Memory B cell (primary cell): Measurements from ENCODE around the gene UNC80.

Experiments used
- ATAC-seq: fragments of 150-1000 bp; cut with Tn5 transposase; 2 replicates; pipeline ENCODE4 v1.10.0; 2021; ENCODE audit warnings: low read depth, mild to moderate bottlenecking, moderate library complexity
- DNase-seq, 2 donors: peaks; one replicate each; pipeline ENCODE4 v3.0.0; 2022; ENCODE audit warnings: low spot score in 2 of 2
- H3K27ac Mint-ChIP-seq: one replicate; pipeline ENCODE4 v1.8.0; 2022; ENCODE audit warnings: mild to moderate bottlenecking, moderate library complexity, mixed read lengths
- H3K27me3 Mint-ChIP-seq: one replicate; pipeline ENCODE4 v1.8.0; 2022; ENCODE audit warnings: mixed read lengths
- H3K36me3 Mint-ChIP-seq: one replicate; pipeline ENCODE4 v1.8.0; 2022; ENCODE audit warnings: mild to moderate bottlenecking, mixed read lengths
- H3K4me1 Mint-ChIP-seq: one replicate; pipeline ENCODE4 v1.8.0; 2022; ENCODE audit warnings: mixed read lengths
- H3K4me3 Mint-ChIP-seq: one replicate; pipeline ENCODE4 v1.8.0; 2022; ENCODE audit warnings: mild to moderate bottlenecking, moderate library complexity, mixed read lengths
- H3K9me3 Mint-ChIP-seq: one replicate; pipeline ENCODE4 v1.8.0; 2022; ENCODE audit warnings: mixed read lengths

UNC80 gene

DNA sequence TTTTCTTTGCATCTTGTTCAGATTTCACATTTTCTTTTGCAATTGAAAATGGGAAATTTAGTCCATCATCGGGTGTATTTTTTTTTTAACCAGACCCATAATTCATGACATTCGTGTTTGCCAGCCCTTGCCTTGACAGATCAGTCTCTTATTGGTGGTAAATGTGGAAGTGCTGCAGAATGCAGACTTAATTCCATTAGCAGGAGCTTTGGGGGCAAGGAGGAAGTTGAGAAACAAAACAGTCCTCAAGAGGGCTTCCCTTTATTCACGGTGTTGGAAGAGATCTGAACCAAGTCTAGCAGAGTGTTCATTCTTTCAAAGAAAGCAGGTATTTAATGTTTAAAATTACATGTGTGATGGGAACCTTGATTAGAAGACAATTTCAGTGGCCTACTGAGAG, 214.2 kb downstream of the UNC80 start:
- no peak for ATAC-seq
- peaks cover 3% of the 10 kb centered on the region for H3K27me3 Mint-ChIP-seq
- no peaks in the 10 kb centered on the region for H3K36me3 Mint-ChIP-seq
- peaks cover 2% of the 10 kb centered on the region for H3K4me1 Mint-ChIP-seq
- no peaks in the 10 kb centered on the region for H3K9me3 Mint-ChIP-seq
- DNase-seq, result no peak
- H3K27ac Mint-ChIP-seq, result no peak overlapping the region
- H3K4me3 Mint-ChIP-seq, result no peak overlapping the region

DNA sequence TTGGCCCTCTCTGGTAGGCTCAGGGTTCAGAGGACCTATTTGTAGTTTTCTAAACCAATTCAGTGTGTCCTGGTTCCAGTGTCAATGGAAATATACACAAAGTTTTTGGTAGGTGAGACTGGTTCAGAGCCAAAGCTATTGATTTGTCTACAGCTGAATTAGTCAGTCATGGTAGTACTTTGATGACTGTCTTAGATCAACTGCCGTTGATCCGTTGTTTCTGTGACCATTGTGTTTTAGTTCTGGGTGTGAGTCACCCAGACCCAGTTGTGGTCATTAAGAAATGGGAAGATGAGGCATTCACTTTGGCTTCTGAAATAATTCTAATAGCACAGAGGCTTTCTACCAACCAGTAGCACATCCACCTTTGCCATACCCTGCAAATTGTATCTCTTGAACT, 214.8 kb downstream of the UNC80 start:
- no peaks in the 10 kb centered on the region for H3K36me3 Mint-ChIP-seq
- DNase-seq (no peak), ATAC-seq (no peak)
- no peaks in the 10 kb centered on the region for H3K9me3 Mint-ChIP-seq
- H3K4me1 Mint-ChIP-seq, result peaks cover 2% of the 10 kb centered on the region
- H3K27ac Mint-ChIP-seq, result no peak overlapping the region
- H3K27me3 Mint-ChIP-seq, result peaks cover 3% of the 10 kb centered on the region
- no peak overlapping the region for H3K4me3 Mint-ChIP-seq

DNA sequence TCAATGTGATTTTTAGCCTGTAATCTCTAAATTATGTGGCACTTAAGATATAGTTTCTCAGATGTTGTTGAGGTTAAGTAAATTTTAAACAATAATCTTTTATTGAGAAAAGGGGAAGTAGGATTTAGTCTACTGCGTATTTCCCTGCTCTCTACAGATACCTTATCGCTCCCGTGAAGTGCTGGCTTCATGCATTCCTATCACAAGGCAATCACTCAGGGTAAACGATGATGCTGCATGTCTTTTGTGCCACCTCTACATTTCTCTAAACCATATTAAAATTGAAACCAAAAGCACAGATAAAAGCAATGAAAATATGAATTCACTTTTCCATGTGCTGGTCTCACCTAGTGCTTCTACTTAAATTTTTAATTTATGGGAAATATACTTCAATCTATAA, 216.4 kb downstream of the UNC80 start:
- ATAC-seq, result peak; percentile 64
- Mint-ChIP-seq H3K27ac (no peak overlapping the region), H3K4me1 (peaks cover 2% of the 10 kb centered on the region), H3K36me3 (no peaks in the 10 kb centered on the region), H3K27me3 (peaks cover 3% of the 10 kb centered on the region), H3K4me3 (peak overlapping the region; percentile 5), H3K9me3 (no peaks in the 10 kb centered on the region)
- no peak for DNase-seq

DNA sequence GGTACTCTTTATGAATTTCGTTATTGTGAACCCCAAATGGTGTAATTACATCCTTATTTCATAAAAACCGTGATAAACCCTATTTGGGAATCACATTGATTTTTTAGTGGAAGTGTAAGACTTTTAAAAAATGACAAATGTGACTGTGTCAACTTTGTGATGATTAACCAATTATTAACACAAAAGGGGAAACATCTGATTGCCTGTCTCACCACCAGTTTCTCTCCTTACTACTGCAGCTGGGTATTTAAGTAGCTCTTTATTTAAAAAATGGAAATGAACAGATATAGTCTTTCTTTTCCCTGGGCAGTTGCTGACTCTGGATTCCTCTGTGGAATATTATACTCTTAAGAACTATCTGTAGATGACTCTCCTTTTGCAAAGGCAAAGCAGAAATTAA, 219.2 kb downstream of the UNC80 start:
- Mint-ChIP-seq H3K9me3 (no peaks in the 10 kb centered on the region), H3K4me3 (no peak overlapping the region), H3K36me3 (no peaks in the 10 kb centered on the region), H3K27ac (no peak overlapping the region), H3K4me1 (peaks cover under 1% of the 10 kb centered on the region), H3K27me3 (peaks cover 3% of the 10 kb centered on the region)
- DNase-seq, result no peak
- no peak for ATAC-seq

DNA sequence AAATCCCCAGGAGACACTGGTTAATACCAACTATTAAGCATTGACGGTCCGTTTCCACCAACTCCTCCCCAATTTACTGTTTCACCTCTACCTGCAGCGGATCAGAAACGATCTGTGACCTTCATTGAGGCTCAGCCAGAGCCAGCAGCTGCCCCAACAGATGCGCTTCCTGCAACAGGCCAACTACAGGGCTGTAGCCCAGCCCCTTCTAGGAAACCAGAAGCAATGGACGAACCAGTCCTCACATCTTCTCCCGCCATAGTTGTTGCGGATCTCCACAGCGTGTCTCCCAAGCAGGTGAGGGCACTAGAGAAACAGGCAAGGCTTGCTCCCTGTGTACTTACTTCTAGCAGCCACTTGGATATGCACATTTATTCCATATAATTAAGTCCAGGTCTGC, 222.3 kb downstream of the UNC80 start:
- Mint-ChIP-seq H3K4me3 (no peak overlapping the region), H3K36me3 (no peaks in the 10 kb centered on the region), H3K4me1 (no peaks in the 10 kb centered on the region), H3K9me3 (no peaks in the 10 kb centered on the region), H3K27me3 (peaks cover 3% of the 10 kb centered on the region), H3K27ac (no peak overlapping the region)
- DNase-seq (no peak), ATAC-seq (no peak)

DNA sequence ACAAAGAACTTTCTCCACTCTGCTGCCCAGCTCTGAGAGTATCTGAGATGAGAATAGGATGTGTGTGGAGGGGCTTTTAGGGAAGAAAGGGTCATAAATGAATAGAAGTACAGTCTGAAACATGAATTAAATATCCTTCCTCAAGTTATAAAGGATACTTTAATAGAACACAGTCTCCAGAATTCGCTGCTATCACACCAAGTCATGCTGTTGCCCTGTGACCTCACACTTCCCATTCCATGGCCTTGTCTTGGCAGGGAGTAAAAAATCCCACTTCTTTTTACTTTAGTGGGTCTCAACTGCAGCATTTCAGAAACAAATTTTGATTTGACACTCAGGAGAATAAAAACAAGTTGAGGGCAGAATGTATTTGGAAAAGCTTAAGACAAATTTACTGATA, 227.0 kb downstream of the UNC80 start:
- Mint-ChIP-seq H3K4me1 (peaks cover 11% of the 10 kb centered on the region), H3K27ac (no peak overlapping the region), H3K27me3 (peaks cover 3% of the 10 kb centered on the region), H3K4me3 (no peak overlapping the region), H3K9me3 (no peaks in the 10 kb centered on the region), H3K36me3 (no peaks in the 10 kb centered on the region)
- DNase-seq, result no peak
- no peak for ATAC-seq

DNA sequence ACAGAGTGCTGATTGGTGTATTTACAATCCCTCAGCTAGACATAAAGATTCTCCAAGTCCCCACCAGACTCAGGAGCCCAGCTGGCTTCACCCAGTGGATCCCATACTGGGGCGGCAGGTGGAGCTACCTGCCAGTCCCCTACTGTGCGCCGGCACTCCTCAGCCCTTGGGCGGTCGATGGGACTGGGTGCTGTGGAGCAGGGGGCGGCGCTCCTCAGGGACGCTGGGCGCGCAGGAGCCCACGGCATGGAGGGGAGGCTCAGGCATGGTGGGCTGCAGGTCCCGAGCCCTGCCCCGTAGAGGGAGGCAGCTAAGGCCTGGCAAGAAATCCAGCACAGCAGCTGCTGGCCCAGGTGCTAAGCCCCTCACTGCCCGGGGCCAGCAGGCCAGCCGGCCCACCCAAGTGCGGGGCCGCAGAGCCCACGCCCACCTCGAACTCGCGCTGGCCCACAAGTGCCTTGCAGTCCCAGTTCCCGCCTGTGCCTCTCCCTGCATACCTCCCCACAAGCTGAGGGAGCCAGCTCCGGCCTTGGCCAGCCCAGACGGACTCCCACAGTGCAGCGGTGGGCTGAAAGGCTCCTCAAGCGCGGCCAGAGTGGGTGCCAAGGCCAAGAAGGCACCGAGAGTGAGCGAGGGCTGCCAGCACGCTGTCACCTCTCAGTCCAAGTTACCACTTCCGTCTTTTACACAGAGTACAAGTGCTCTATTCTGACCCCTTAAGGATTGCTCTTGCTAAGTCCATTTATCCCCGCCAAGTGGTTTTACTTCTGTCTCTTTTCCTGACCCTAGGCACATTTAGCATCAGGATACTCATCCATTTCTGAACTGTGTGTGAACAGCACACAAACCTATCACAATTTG, 229.1 kb downstream of the UNC80 start:
- DNase-seq (no peak), ATAC-seq (no peak)
- H3K27me3 Mint-ChIP-seq, result no peaks in the 10 kb centered on the region
- H3K4me3 Mint-ChIP-seq, result no peak overlapping the region
- H3K9me3 Mint-ChIP-seq, result no peaks in the 10 kb centered on the region
- peaks cover 23% of the 10 kb centered on the region for H3K4me1 Mint-ChIP-seq
- H3K36me3 Mint-ChIP-seq, result no peaks in the 10 kb centered on the region
- no peak overlapping the region for H3K27ac Mint-ChIP-seq

DNA sequence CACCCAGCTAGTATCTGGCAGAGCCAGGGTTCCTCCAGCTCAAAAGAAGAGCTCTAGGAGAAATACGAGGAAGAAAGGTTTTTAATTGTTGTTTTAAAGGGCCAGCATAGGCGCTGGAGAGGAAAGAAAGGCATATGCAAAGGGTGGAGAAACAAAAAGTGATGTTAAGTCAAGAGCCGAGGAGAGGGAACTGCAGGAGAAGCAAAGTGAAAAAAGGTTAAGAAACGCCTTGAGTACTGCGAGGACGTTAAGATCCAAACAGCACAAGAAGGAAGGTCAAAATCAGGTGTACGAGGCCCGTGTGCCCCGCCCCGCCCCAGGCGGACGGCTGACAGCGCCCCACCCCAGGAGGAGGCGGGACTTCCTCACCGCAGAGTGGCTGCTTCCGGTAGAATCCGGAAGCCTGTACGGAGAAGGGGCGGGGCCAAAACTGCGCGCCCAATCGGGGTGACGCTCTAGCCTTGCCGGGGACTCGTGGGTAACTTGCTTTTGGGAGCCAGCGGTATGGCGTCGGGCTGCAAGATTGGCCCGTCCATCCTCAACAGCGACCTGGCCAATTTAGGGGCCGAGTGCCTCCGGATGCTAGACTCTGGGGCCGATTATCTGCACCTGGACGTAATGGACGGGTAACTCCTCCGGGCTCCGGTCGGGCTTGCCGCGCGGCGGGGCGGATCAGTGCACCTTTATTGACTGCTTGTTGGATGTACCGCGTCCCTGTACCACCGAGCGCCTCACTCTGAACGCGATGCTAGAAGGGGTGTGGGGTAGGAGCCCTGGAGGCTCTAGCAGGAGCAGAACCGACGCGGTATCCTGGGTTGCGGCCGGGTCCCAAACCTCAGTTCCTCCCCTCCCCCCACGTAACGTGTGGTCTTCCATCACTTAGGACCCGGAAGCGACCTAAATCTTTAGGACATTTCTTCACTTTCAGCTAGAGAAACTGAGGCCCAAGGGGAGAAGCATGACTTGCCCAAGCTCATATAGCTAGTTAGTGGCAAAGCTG, 230.8 kb downstream of the UNC80 start, which contains the start of gene RPE:
Gene RPE, plus strand, starts transcription at position 481 of the 1,000 bp plus-strand sequence. Its CDS starts 24 bp downstream, at position 505.
- H3K27ac Mint-ChIP-seq, result peak within 1 kb of the TSS; percentile 96
- H3K4me1 Mint-ChIP-seq, result peaks cover 30% of the 10 kb centered on the region
- peak; percentile 94 to 97 for DNase-seq
- H3K36me3 Mint-ChIP-seq, result peaks cover 1% of the 10 kb centered on the region
- peak within 1 kb of the TSS; percentile 84 for H3K4me3 Mint-ChIP-seq
- H3K9me3 Mint-ChIP-seq, result no peaks in the 10 kb centered on the region
- peak; percentile 98 for ATAC-seq
- H3K27me3 Mint-ChIP-seq, result no peaks in the 10 kb centered on the region

DNA sequence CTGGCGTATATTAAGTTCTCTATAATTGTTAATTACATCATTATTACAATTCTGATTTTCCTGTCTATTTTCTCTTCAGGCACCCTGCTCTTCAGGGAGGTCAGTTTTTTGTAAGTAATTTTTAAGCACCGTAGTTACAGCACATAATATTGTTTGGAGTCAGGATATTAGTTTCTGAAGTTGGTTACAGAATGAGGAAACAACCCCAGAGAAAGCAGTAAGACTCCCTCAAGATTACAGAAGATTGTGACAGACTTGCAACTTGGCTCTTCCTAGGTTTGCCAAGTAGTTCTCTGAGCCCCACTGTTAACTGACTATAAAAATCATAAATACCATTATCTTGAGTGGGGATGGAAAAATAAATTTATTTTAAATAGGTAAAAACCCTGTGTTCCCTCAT, 231.7 kb downstream of the UNC80 start:
- H3K27me3 Mint-ChIP-seq, result no peaks in the 10 kb centered on the region
- ATAC-seq (no peak), DNase-seq (no peak)
- H3K27ac Mint-ChIP-seq, result peak overlapping the region; percentile 96
- H3K9me3 Mint-ChIP-seq, result no peaks in the 10 kb centered on the region
- H3K4me3 Mint-ChIP-seq, result peak overlapping the region; percentile 84
- H3K36me3 Mint-ChIP-seq, result peaks cover 3% of the 10 kb centered on the region
- H3K4me1 Mint-ChIP-seq, result peaks cover 37% of the 10 kb centered on the region

DNA sequence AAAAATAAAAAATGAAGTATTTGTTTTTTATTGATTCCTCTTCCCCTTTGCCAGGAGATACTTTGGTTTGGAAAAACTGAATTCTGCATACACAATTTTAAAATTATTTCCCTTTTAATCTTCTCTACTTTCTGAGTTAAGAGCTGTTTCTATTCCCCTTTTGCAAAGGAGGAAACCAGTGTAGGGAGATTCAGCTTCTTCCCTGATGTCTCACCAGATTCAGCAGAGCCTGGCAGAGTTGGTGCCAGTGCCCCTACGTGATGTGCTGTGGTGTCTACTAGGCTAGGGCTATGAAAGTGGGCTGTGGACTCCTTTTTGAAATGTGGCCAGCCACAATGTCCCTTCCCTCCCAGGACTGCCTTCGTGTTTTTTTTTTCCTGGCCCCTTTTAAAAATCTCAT, 233.2 kb downstream of the UNC80 start:
- peak overlapping the region; percentile 19 for H3K4me3 Mint-ChIP-seq
- peaks cover 38% of the 10 kb centered on the region for H3K4me1 Mint-ChIP-seq
- H3K27ac Mint-ChIP-seq, result peak overlapping the region; percentile 53
- no peaks in the 10 kb centered on the region for H3K27me3 Mint-ChIP-seq
- H3K36me3 Mint-ChIP-seq, result peaks cover 4% of the 10 kb centered on the region
- no peak for DNase-seq
- ATAC-seq, result no peak
- no peaks in the 10 kb centered on the region for H3K9me3 Mint-ChIP-seq

DNA sequence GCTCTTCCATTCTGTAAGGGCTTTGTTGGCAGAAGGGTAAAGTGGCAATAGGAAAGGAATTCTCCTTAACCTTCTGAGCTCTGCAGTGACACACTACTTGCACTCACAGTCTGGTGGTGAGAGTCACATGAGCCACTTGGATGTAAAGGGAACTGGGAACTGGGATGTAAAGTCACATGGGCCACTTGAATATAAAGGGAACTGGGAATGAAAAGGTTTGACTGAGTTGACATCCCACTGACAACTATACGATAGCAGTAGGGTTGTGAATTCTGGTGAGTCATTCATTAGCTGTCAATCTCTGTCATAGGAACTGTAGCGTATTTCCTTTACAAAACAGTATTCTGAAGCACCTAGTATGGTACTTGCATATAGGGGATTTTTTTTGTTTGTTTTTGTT, 236.3 kb downstream of the UNC80 start:
- Mint-ChIP-seq H3K9me3 (no peaks in the 10 kb centered on the region), H3K4me1 (peaks cover 35% of the 10 kb centered on the region), H3K4me3 (no peak overlapping the region), H3K27ac (no peak overlapping the region), H3K27me3 (no peaks in the 10 kb centered on the region), H3K36me3 (peaks cover 14% of the 10 kb centered on the region)
- DNase-seq (no peak), ATAC-seq (no peak)

DNA sequence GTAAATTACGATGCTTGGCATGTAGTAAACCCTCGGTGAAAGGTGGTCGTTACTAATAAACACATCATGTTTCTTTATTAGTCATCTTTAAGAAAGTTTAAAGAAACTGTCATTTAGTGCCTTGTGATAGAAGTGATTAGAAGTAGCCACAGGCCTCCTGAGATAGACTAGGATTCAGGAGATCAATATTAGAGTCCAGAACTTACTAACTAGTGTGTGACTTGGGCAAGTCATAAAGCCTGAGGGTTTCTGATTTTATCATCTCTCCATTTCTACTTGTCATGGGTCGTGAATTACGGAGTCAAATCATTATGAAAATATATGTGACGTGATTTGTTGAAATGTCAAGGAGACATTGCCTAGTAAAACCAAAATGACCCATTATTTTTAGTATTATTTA, 237.5 kb downstream of the UNC80 start:
- peaks cover 33% of the 10 kb centered on the region for H3K4me1 Mint-ChIP-seq
- H3K36me3 Mint-ChIP-seq, result peaks cover 18% of the 10 kb centered on the region
- no peak overlapping the region for H3K27ac Mint-ChIP-seq
- H3K27me3 Mint-ChIP-seq, result no peaks in the 10 kb centered on the region
- ATAC-seq, result no peak
- H3K4me3 Mint-ChIP-seq, result no peak overlapping the region
- no peak for DNase-seq
- no peaks in the 10 kb centered on the region for H3K9me3 Mint-ChIP-seq

DNA sequence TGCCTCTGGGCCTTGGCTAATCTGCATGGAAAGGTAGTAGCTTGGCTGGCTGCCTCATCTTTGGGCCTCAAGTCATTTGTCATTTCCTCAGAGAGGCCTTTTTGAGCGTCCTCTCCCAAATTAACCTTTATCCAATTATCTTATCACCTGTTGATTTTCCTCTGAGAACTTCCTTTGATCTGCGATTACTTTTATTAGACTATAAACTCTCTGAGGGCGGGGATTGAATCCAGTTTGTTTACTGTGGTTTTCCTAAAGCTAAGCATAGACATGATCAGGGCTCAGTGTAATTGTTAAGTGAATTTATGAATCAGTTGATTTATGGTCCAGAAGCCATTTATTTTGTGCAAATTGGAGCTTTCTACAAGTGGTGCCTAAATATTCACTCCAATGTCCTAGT, 238.3 kb downstream of the UNC80 start:
- Mint-ChIP-seq H3K27ac (no peak overlapping the region), H3K4me3 (no peak overlapping the region)

DNA sequence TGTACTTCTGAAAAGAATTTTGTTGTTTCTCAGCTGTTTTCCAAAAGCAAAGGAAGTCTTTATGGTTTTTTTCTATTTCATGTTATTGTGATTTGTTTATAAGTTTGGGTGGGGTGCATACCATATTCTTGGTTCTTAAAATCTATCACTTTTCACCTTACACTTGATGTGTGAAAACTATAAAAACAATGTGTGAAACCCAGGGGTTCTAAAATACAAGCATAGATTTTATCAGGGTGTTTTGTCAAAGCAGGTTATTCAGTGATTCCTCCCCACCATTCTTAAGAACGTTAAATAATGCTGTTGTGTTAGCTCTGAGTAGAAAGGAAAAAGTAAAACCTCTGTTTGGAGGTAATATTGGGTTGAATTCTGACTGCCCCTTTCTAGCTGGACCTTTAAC, 248.5 kb downstream of the UNC80 start:
- ATAC-seq (no peak), DNase-seq (no peak)
- peaks cover 30% of the 10 kb centered on the region for H3K36me3 Mint-ChIP-seq
- no peak overlapping the region for H3K27ac Mint-ChIP-seq
- no peaks in the 10 kb centered on the region for H3K27me3 Mint-ChIP-seq
- no peak overlapping the region for H3K4me3 Mint-ChIP-seq
- no peaks in the 10 kb centered on the region for H3K9me3 Mint-ChIP-seq
- H3K4me1 Mint-ChIP-seq, result no peaks in the 10 kb centered on the region

More for the DNA sequence above, 238.3 kb downstream of the UNC80 start:
- ATAC-seq (no peak), DNase-seq (no peak)
- Mint-ChIP-seq H3K4me1 (peaks cover 28% of the 10 kb centered on the region), H3K9me3 (no peaks in the 10 kb centered on the region), H3K36me3 (peaks cover 21% of the 10 kb centered on the region), H3K27me3 (no peaks in the 10 kb centered on the region)
